Mucosa of descending colon (tissue), 3 donors: ENCODE measurements around the gene STK40. TPM values are rescaled to one million over a fixed set of nuclear protein-coding genes. Genes with fewer than 3 reads are reported as not detected.

Experiments used
- ATAC-seq: fragments of 200-7000 bp; cut with Tn5 transposase; one replicate; pipeline ENCODE4 v1.9.1; 2020; ENCODE audit warnings: mild to moderate bottlenecking, moderate library complexity
- DNase-seq, 3 donors: peaks; one replicate each; pipeline ENCODE4 v3.0.0-alpha.2; 2020
- H3K36me3 ChIP-seq: fragments of 200-600 bp; one replicate; pipeline ENCODE4 v1.8.0; 2021; ENCODE audit warnings: low read depth, mild to moderate bottlenecking
- H3K4me1 ChIP-seq: fragments of 200-600 bp; one replicate; pipeline ENCODE4 v1.8.0; 2021; ENCODE audit warnings: low read depth, mild to moderate bottlenecking
- H3K4me3 ChIP-seq: fragments of 200-600 bp; one replicate; pipeline ENCODE4 v1.8.0; 2021; ENCODE audit warnings: mild to moderate bottlenecking
- H3K9me3 ChIP-seq: fragments of 200-600 bp; one replicate; pipeline ENCODE4 v1.8.0; 2021; ENCODE audit warnings: mild to moderate bottlenecking
- intact Hi-C, 2 donors: fragments of 100-400 bp; cut with DNase I in 1 of 2; cut with micrococcal nuclease in 1 of 2; formaldehyde crosslinking; loops; one replicate each; pipeline versions ENCODE4 v1.11.0 to v1.11.1; 2022; cut with DNase I, micrococcal nuclease
- total RNA-seq, 3 donors: library from RNA; stranded (reverse); fragmentation: NEBNext Ultra II Directional in 2 of 3; extraction: Animal tissue kit (Norgen Biotek cat#: 25700) in 2 of 3; gene quantifications; one replicate each; pipeline versions ENCODE4 v1.2.1 to v1.2.4, GENCODE V29; 2021 to 2023
- TF ChIP-seq, protein P1 (sequence below): fragments of 200-600 bp; IDR thresholded peaks from one replicate; pipeline ENCODE4 v1.8.0; 2022; ENCODE audit warnings: antibody characterized with exemption, mild to moderate bottlenecking
- donor health status: DM: no; HTN: no; CAD: no; lungs with moderate emphysema.
- donor health status: DM: no; HTN: no; CAD: no.
- donor health status: DM: no; HTN: yes; CAD: no.

Gene STK40
- total RNA-seq, 3 donors from 2014 or later = 51.5 to 85.0 (median 59.4) TPM

GRCh38 chr1:36352910-36353878, 32.5 kb downstream of the STK40 start:
- ATAC-seq (no peak), DNase-seq (no peak)
- intact Hi-C loops = no loop called here
- Histone ChIP-seq H3K9me3 (no peaks in the 10 kb centered on the region), H3K4me3 (no peak overlapping the region), H3K4me1 (no peaks in the 10 kb centered on the region), H3K36me3 (no peaks in the 10 kb centered on the region)
- TF ChIP-seq, protein P1, sequence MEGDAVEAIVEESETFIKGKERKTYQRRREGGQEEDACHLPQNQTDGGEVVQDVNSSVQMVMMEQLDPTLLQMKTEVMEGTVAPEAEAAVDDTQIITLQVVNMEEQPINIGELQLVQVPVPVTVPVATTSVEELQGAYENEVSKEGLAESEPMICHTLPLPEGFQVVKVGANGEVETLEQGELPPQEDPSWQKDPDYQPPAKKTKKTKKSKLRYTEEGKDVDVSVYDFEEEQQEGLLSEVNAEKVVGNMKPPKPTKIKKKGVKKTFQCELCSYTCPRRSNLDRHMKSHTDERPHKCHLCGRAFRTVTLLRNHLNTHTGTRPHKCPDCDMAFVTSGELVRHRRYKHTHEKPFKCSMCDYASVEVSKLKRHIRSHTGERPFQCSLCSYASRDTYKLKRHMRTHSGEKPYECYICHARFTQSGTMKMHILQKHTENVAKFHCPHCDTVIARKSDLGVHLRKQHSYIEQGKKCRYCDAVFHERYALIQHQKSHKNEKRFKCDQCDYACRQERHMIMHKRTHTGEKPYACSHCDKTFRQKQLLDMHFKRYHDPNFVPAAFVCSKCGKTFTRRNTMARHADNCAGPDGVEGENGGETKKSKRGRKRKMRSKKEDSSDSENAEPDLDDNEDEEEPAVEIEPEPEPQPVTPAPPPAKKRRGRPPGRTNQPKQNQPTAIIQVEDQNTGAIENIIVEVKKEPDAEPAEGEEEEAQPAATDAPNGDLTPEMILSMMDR = no peak

GRCh38 chr1:36352125-36352909, 33.4 kb downstream of the STK40 start:
- intact Hi-C loops = no loop called here
- Histone ChIP-seq H3K4me3 (no peak overlapping the region), H3K9me3 (no peaks in the 10 kb centered on the region), H3K36me3 (no peaks in the 10 kb centered on the region), H3K4me1 (no peaks in the 10 kb centered on the region)
- DNase-seq (no peak), ATAC-seq (no peak)
- TF ChIP-seq, protein P1 = no peak

DNA sequence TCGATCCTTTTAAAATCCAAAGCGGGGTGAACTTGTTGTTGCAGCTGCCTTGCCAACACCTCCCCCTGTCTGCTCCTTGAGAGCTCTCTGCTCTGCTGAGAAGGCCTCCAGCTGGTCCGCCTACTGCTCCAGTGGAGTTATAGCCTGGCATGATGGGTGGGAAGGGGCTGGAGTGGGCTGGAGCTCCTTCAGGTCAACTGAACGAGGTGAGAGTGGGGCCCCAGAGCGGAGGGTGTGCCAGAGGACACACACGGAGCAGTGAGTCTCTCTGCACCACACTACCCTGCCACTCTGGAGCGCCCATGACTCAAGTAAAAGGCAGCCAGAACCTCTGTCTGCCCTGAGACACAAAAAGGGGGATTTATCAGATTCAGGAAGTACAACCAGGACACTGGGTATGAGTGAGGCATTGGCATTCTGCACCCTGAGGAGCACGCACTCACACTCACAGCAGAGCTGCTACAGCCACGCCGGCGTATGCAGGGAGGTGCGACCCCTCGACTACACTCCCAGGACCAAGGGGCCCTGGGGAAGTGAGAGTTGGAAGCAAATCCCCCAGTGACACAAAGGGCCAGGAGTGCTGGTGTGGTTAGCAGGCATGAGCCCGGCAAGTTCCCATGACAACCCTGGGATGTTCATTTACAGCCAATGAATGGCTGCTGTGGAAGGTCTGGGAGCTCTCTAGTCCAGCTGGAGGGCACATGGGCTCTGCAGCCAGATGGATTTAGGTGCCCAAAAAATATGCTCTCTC, 34.3 kb downstream of the STK40 start:
- TF ChIP-seq, protein P1 = no peak
- Histone ChIP-seq H3K36me3 (no peaks in the 10 kb centered on the region), H3K9me3 (no peaks in the 10 kb centered on the region), H3K4me1 (no peaks in the 10 kb centered on the region), H3K4me3 (no peak overlapping the region)
- intact Hi-C loops = no loop called here
- DNase-seq (no peak), ATAC-seq (peak; percentile 7)

DNA sequence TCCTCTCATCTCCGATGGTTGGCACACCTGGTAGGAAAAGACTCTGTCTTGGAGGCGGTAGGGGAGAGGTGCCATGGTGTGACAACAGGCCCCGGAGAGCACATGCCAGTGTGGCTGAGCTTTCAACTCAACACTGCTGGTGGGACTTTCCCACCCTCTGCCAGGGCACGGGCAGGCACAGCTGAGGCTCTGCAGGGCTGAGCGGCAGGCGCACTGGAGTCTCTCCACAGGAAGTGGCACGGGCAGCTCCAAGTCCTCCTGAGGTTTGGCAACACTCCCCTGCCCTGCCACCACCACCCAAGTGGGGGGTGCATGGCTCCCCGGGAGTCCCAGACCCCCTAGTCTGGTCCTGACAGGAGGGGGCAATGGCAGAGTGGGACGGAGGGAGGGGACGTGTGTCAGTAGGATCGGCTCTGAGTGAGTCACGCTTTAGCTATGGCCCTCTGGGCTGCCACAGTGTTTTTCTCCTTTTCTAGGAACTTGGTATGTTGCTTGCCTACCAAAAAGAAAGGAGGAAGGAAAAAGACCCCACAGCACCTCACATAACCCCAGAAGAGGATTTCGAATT, 35.0 kb downstream of the STK40 start:
- intact Hi-C loops = no loop called here
- H3K36me3 ChIP-seq = no peaks in the 10 kb centered on the region
- no peaks in the 10 kb centered on the region for H3K4me1 ChIP-seq
- TF ChIP-seq, protein P1 = no peak
- ATAC-seq (peak; percentile 46), DNase-seq (no peak)
- H3K9me3 ChIP-seq = no peaks in the 10 kb centered on the region
- H3K4me3 ChIP-seq = no peak overlapping the region

- DNase-seq = no peak
- no peaks in the 10 kb centered on the region for H3K36me3 ChIP-seq
- ATAC-seq = no peak
- H3K4me3 ChIP-seq = no peak overlapping the region
- no peaks in the 10 kb centered on the region for H3K4me1 ChIP-seq
- intact Hi-C loops = no loop called here
- H3K9me3 ChIP-seq = no peaks in the 10 kb centered on the region
- TF ChIP-seq, protein P1 = no peak
Observed at GRCh38 chr1:36349839-36350238, 35.9 kb downstream of the STK40 start.
